Mesenchymal stem cell (in vitro differentiated cells and primary cell): ENCODE results near the gene GFRAL.

Experiments used
- DNase-seq: peaks from one replicate; pipeline ENCODE4 v3.0.0-alpha.2; 2013
- H2AFZ ChIP-seq: one replicate; pipeline ENCODE4 v1.6.1; 2013; ENCODE audit warnings: low read depth, mild to moderate bottlenecking, control low read depth, inconsistent platforms, low read length, moderate library complexity
- H2AK5ac ChIP-seq: 2 replicates; pipeline ENCODE4 v1.6.1; 2013; ENCODE audit warnings: low read length, moderate library complexity, mild to moderate bottlenecking, inconsistent platforms; ENCODE audit not compliant: severe bottlenecking
- H2BK120ac ChIP-seq: one replicate; pipeline ENCODE4 v1.6.1; 2013; ENCODE audit warnings: low read depth, mild to moderate bottlenecking, inconsistent platforms, low read length, moderate library complexity
- H2BK12ac ChIP-seq, 2 experiments: one replicate each; pipeline ENCODE4 v1.6.1; 2013; ENCODE audit warnings: inconsistent platforms in 2 of 2, low read length in 2 of 2, mild to moderate bottlenecking in 2 of 2, moderate library complexity in 2 of 2, control low read depth in 1 of 2
- H2BK15ac ChIP-seq: one replicate; pipeline ENCODE4 v1.6.1; 2013; ENCODE audit warnings: mild to moderate bottlenecking, low read depth, inconsistent platforms; ENCODE audit not compliant: poor library complexity, severe bottlenecking
- H2BK5ac ChIP-seq: 2 replicates; pipeline ENCODE4 v1.6.1; 2013; ENCODE audit warnings: low read depth, mild to moderate bottlenecking, low read length, control low read depth, inconsistent platforms; ENCODE audit not compliant: poor library complexity, severe bottlenecking
- H3K14ac ChIP-seq, 2 experiments: one replicate each; pipeline ENCODE4 v1.6.1; 2013; ENCODE audit warnings: inconsistent platforms in 2 of 2, low read length in 2 of 2, control low read depth in 1 of 2, mild to moderate bottlenecking in 1 of 2, moderate library complexity in 1 of 2
- H3K18ac ChIP-seq, 2 experiments: one replicate each; pipeline ENCODE4 v1.6.1; 2013; ENCODE audit warnings: inconsistent platforms in 2 of 2, low read length in 2 of 2, control low read depth in 1 of 2, low read depth in 1 of 2, mild to moderate bottlenecking in 1 of 2
- H3K23ac ChIP-seq, 2 experiments: one replicate each; pipeline ENCODE4 v1.6.1; 2013; ENCODE audit warnings: inconsistent platforms in 2 of 2, low read length in 2 of 2, mild to moderate bottlenecking in 2 of 2, moderate library complexity in 2 of 2, control low read depth in 1 of 2
- H3K27ac ChIP-seq: 2 replicates; pipeline ENCODE4 v1.5.1; 2013; ENCODE audit warnings: mild to moderate bottlenecking, moderate library complexity, low read length, control low read depth, inconsistent platforms; ENCODE audit not compliant: poor library complexity, severe bottlenecking
- H3K27me3 ChIP-seq, 2 experiments: 2 replicates each; pipeline versions ENCODE4 v1.6.1 to v1.7.0; 2013; ENCODE audit warnings: low read length in 2 of 2, mild to moderate bottlenecking in 2 of 2, moderate library complexity in 2 of 2, control low read depth in 1 of 2, inconsistent platforms in 1 of 2; ENCODE audit not compliant: control insufficient read depth in 1 of 2, insufficient read depth in 1 of 2
- H3K36me3 ChIP-seq, 2 experiments: 2 replicates each; pipeline versions ENCODE4 v1.6.1 to v1.7.0; 2013; ENCODE audit warnings: low read length in 2 of 2, control low read depth in 1 of 2, inconsistent platforms in 1 of 2, low read depth in 1 of 2, mild to moderate bottlenecking in 1 of 2; ENCODE audit not compliant: insufficient read depth in 2 of 2, control insufficient read depth in 1 of 2
- H3K4ac ChIP-seq, 2 experiments: one replicate each; pipeline ENCODE4 v1.6.1; 2013; ENCODE audit warnings: inconsistent platforms in 2 of 2, low read length in 2 of 2, mild to moderate bottlenecking in 2 of 2, moderate library complexity in 2 of 2, control low read depth in 1 of 2, low read depth in 1 of 2
- H3K4me1 ChIP-seq: 2 replicates; pipeline ENCODE4 v1.6.1; 2013; ENCODE audit warnings: low read depth, low read length, control low read depth; ENCODE audit not compliant: control insufficient read depth, insufficient read depth
- H3K4me2 ChIP-seq: 2 replicates; pipeline ENCODE4 v1.6.1; 2013; ENCODE audit warnings: low read length, mild to moderate bottlenecking, inconsistent platforms; ENCODE audit not compliant: poor library complexity, severe bottlenecking
- H3K4me3 ChIP-seq, 2 experiments: 2 replicates each; pipeline versions ENCODE4 v1.5.1 to v1.7.0; 2013; ENCODE audit warnings: low read length in 2 of 2, mild to moderate bottlenecking in 2 of 2, control low read depth in 1 of 2, low read depth in 1 of 2; ENCODE audit not compliant: insufficient read depth in 1 of 2
- H3K79me1 ChIP-seq: replicated peaks from 2 replicates; pipeline ENCODE4 v1.6.1; 2013; ENCODE audit warnings: mild to moderate bottlenecking, control low read depth, low read length, inconsistent platforms; ENCODE audit not compliant: poor library complexity, severe bottlenecking
- H3K9ac ChIP-seq: 2 replicates; pipeline ENCODE4 v1.7.0; 2013; ENCODE audit warnings: mild to moderate bottlenecking, low read length, moderate library complexity
- H3K9me3 ChIP-seq: 2 replicates; pipeline ENCODE4 v1.7.0; 2013; ENCODE audit warnings: mild to moderate bottlenecking, low read length; ENCODE audit not compliant: control insufficient read depth
- H4K8ac ChIP-seq: one replicate; pipeline ENCODE4 v1.6.1; 2013; ENCODE audit warnings: inconsistent platforms, mild to moderate bottlenecking, low read length, moderate library complexity
- H4K91ac ChIP-seq: one replicate; pipeline ENCODE4 v1.6.1; 2013; ENCODE audit warnings: mild to moderate bottlenecking, low read length, inconsistent platforms
- WGBS: methylation state at CpG from one replicate; pipeline ENCODE4 v1.1.7; 2013; ENCODE audit warnings: mixed read lengths; 5-methylcytosine and 5-hydroxymethylcytosine counted together

The GFRAL gene

DNA sequence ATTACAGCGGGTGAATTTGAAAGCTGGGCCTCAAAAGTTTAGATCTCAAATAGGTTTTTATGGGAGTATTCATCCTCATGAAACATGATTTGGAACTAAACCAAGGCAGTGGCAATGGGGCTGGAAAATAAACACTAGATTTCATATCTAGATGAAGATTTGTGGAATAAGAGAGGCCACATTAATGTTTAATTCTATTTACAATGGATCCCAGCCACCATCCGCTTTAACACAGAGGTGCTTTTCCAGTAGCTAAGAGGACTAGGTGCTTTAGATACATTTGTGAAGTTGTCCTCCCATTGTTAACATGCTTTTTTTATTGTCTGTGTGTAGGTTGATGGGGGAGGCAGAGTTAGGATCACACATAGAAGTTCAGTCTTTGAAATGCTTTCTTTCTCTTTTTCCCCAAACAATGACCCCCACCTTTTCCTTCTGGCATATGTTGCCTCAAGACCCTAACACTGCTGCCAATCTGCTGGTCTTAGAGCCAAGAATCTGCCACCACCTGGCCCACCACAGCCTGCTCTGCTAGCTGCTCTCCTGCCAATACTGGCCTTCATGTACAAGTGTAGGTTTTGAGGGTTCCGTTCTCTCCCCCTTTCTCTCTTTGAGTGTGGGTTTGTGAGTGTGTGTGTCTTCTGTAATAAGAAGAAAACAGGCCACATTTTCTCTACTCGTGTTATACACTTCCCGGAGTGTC lies 27.8 kb upstream of the GFRAL start:
- no peak for DNase-seq
- H3K4ac ChIP-seq, result peak overlapping the region in 1 of 2 experiments; percentile 51
- H4K8ac ChIP-seq, result no peak overlapping the region
- H2AFZ ChIP-seq, result peak overlapping the region; percentile 5
- H2AK5ac ChIP-seq, result no peak overlapping the region
- no peak overlapping the region for H2BK15ac ChIP-seq
- H3K36me3 ChIP-seq, result no peaks in the 10 kb centered on the region
- no peaks in the 10 kb centered on the region for H3K79me1 ChIP-seq
- H3K23ac ChIP-seq, result no peak overlapping the region
- H3K9me3 ChIP-seq, result no peaks in the 10 kb centered on the region
- H3K4me1 ChIP-seq, result no peaks in the 10 kb centered on the region
- H2BK120ac ChIP-seq, result no peak overlapping the region
- WGBS, result 94% methylated on average over 4 of the region's 5 CpGs
- no peak overlapping the region for H3K27ac ChIP-seq
- H2BK12ac ChIP-seq, result no peak overlapping the region
- H4K91ac ChIP-seq, result no peak overlapping the region
- no peak overlapping the region for H3K9ac ChIP-seq
- H3K18ac ChIP-seq, result peak overlapping the region in 1 of 2 experiments; percentile 40
- no peak overlapping the region for H3K4me3 ChIP-seq
- no peaks in the 10 kb centered on the region for H3K27me3 ChIP-seq
- no peak overlapping the region for H3K14ac ChIP-seq
- H2BK5ac ChIP-seq, result no peak overlapping the region
- no peak overlapping the region for H3K4me2 ChIP-seq

- H2AK5ac ChIP-seq, result no peak overlapping the region
- no peak overlapping the region for H3K4ac ChIP-seq
- no peak overlapping the region for H2BK120ac ChIP-seq
- no peak overlapping the region for H4K91ac ChIP-seq
- no peaks in the 10 kb centered on the region for H3K36me3 ChIP-seq
- no peak overlapping the region for H3K18ac ChIP-seq
- WGBS, result 100% methylated on average over 1 of the region's 1 CpG
- H3K79me1 ChIP-seq, result no peaks in the 10 kb centered on the region
- H4K8ac ChIP-seq, result no peak overlapping the region
- no peaks in the 10 kb centered on the region for H3K9me3 ChIP-seq
- no peaks in the 10 kb centered on the region for H3K27me3 ChIP-seq
- no peak overlapping the region for H3K9ac ChIP-seq
- no peaks in the 10 kb centered on the region for H3K4me1 ChIP-seq
- no peak overlapping the region for H2AFZ ChIP-seq
- no peak overlapping the region for H2BK12ac ChIP-seq
- H2BK15ac ChIP-seq, result no peak overlapping the region
- no peak overlapping the region for H3K14ac ChIP-seq
- H3K4me3 ChIP-seq, result no peak overlapping the region
- no peak overlapping the region for H2BK5ac ChIP-seq
- H3K4me2 ChIP-seq, result no peak overlapping the region
- H3K27ac ChIP-seq, result no peak overlapping the region
- H3K23ac ChIP-seq, result no peak overlapping the region
- no peak for DNase-seq
Observed at GRCh38 chr6:55304747-55305146, 22.5 kb upstream of the GFRAL start.

GRCh38 chr6:55319961-55320695 lies 7.1 kb upstream of the GFRAL start:
- peak overlapping the region; percentile 64 for H4K8ac ChIP-seq

DNA sequence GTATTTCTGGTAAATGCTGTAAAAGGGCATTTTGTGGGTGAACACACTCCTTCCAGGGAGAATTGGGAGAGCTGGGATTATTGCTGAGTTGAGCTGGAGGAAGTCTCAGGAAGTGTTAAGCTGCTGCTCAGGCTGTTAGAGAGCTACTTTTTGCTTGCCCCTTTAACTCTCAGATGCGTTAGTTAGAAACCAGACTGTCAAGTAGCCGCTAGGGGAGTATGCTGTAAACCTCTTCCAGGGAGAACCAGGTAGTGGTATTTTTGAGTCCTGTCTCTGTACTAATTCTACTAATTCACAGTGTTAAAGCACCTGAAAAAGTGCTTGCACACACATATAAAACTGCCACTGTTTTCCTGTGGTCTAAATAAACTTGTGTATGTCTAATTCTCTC lies 6.6 kb upstream of the GFRAL start:
- Histone ChIP-seq H2AK5ac (no peak overlapping the region), H3K27ac (no peak overlapping the region), H4K91ac (no peak overlapping the region), H3K4me3 (no peak overlapping the region), H3K27me3 (no peaks in the 10 kb centered on the region), H3K9ac (no peak overlapping the region), H3K79me1 (no peaks in the 10 kb centered on the region), H3K4me1 (no peaks in the 10 kb centered on the region), H2BK15ac (no peak overlapping the region), H3K36me3 (no peaks in the 10 kb centered on the region), H3K23ac (no peak overlapping the region), H2BK120ac (no peak overlapping the region), H3K9me3 (no peaks in the 10 kb centered on the region), H3K18ac (no peak overlapping the region), H2BK12ac (no peak overlapping the region), H3K14ac (no peak overlapping the region), H3K4me2 (no peak overlapping the region), H3K4ac (no peak overlapping the region), H2BK5ac (no peak overlapping the region), H4K8ac (no peak overlapping the region), H2AFZ (no peak overlapping the region)
- WGBS, result 80% methylated on average over 1 of the region's 2 CpGs
- peak; percentile 3 for DNase-seq

More at GRCh38 chr6:55319961-55320695, 7.1 kb upstream of the GFRAL start:
- H2BK15ac ChIP-seq, result no peak overlapping the region
- no peak overlapping the region for H3K23ac ChIP-seq
- H3K4me2 ChIP-seq, result no peak overlapping the region
- H3K27ac ChIP-seq, result no peak overlapping the region
- no peak overlapping the region for H2AK5ac ChIP-seq
- H3K27me3 ChIP-seq, result no peaks in the 10 kb centered on the region
- H3K79me1 ChIP-seq, result no peaks in the 10 kb centered on the region
- H4K91ac ChIP-seq, result no peak overlapping the region
- no peaks in the 10 kb centered on the region for H3K4me1 ChIP-seq
- no peak overlapping the region for H2BK120ac ChIP-seq
- no peak overlapping the region for H3K4me3 ChIP-seq
- H3K14ac ChIP-seq, result no peak overlapping the region
- no peak overlapping the region for H3K9ac ChIP-seq
- peak; percentile 1 for DNase-seq
- H3K9me3 ChIP-seq, result no peaks in the 10 kb centered on the region
- no peaks in the 10 kb centered on the region for H3K36me3 ChIP-seq
- H2BK5ac ChIP-seq, result no peak overlapping the region
- no peak overlapping the region for H2AFZ ChIP-seq
- no peak overlapping the region for H3K18ac ChIP-seq
- no peak overlapping the region for H3K4ac ChIP-seq
- H2BK12ac ChIP-seq, result no peak overlapping the region
